ENCODE measurements around the gene ATP1B3.
"Not testable (repeated sequence)": the region's sequence is repeated elsewhere in the genome, so short reads cannot be mapped to it uniquely, and the experiment has no call there.

Gene ATP1B3

DNA sequence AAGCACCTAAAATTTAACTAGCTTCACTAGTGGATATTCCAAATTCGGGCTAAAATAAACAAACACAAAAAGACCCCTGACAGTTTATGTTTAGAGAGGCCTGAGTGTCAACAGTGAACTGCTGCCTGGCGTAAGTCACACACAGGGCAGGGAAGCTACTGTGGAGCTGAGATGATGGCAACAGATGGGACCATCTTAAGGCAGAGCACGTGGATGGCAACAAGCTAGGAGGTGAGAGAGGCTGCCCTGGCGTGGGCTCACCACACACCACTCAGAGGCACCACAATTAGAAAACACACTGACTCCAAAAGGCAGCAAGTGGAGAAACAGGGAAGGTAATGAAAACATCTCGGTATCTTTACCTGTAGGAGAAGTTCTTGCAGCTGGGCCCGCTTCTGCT, 93.3 kb downstream of the ATP1B3 start:
- H3K4me3 ChIP-seq (ENCODE audit: low read depth, low read length) = no peak overlapping the region
- no peak for TF ChIP-seq MYC (IDR thresholded peaks at IDR 0.05; ENCODE audit: low read depth, low read length)
- TF ChIP-seq MAX (IDR thresholded peaks at IDR 0.05; ENCODE audit: low read depth, low read length) = no peak
- TF ChIP-seq, protein P1, sequence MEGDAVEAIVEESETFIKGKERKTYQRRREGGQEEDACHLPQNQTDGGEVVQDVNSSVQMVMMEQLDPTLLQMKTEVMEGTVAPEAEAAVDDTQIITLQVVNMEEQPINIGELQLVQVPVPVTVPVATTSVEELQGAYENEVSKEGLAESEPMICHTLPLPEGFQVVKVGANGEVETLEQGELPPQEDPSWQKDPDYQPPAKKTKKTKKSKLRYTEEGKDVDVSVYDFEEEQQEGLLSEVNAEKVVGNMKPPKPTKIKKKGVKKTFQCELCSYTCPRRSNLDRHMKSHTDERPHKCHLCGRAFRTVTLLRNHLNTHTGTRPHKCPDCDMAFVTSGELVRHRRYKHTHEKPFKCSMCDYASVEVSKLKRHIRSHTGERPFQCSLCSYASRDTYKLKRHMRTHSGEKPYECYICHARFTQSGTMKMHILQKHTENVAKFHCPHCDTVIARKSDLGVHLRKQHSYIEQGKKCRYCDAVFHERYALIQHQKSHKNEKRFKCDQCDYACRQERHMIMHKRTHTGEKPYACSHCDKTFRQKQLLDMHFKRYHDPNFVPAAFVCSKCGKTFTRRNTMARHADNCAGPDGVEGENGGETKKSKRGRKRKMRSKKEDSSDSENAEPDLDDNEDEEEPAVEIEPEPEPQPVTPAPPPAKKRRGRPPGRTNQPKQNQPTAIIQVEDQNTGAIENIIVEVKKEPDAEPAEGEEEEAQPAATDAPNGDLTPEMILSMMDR (IDR thresholded peaks at IDR 0.05; ENCODE audit: low read depth, low read length) = no peak
- no peak for TF ChIP-seq POLR2A (IDR thresholded peaks at IDR 0.05; ENCODE audit: extremely low read depth, insufficient read length)
- DNase-seq (ENCODE audit: low read depth) = no peak

- no peak for TF ChIP-seq POLR2A (IDR thresholded peaks at IDR 0.05; ENCODE audit: extremely low read depth, insufficient read length)
- TF ChIP-seq, protein P1 (IDR thresholded peaks at IDR 0.05; ENCODE audit: low read depth, low read length) = no peak
- DNase-seq (ENCODE audit: low read depth) = no peak
- H3K4me3 ChIP-seq (ENCODE audit: low read depth, low read length) = no peak overlapping the region
Measured at GRCh38 chr3:141971571-141971970, 95.1 kb downstream of the ATP1B3 start.

GRCh38 chr3:141972399-141972798, 96.0 kb downstream of the ATP1B3 start:
- TF ChIP-seq MAX (IDR thresholded peaks at IDR 0.05; ENCODE audit: low read depth, low read length) = no peak
- no peak for TF ChIP-seq MYC (IDR thresholded peaks at IDR 0.05; ENCODE audit: low read depth, low read length)
- TF ChIP-seq, protein P1 (IDR thresholded peaks at IDR 0.05; ENCODE audit: low read depth, low read length) = no peak
- TF ChIP-seq POLR2A (IDR thresholded peaks at IDR 0.05; ENCODE audit: extremely low read depth, insufficient read length) = no peak
- no peak overlapping the region for H3K4me3 ChIP-seq (ENCODE audit: low read depth, low read length)
- no peak for DNase-seq (ENCODE audit: low read depth)

- H3K4me3 ChIP-seq (ENCODE audit: low read depth, low read length); DNase-seq (ENCODE audit: low read depth): not testable (repeated sequence)
Measured at GRCh38 chr3:141974777-141975176, 98.3 kb downstream of the ATP1B3 start.
